Nephron (organoid): Measurements from ENCODE around the gene RGS5.
A peak's percentile ranks its signal among the peaks of the same experiment; 100 is the strongest.

Source experiments
- H3K27ac Mint-ChIP-seq, 3 experiments: 2 replicates each; pipeline ENCODE4 v1.8.0; 2020; ENCODE audit warnings: mixed read lengths in 3 of 3, mild to moderate bottlenecking in 2 of 3, moderate library complexity in 1 of 3
- H3K27me3 Mint-ChIP-seq: 2 replicates; pipeline ENCODE4 v1.8.0; 2021; ENCODE audit warnings: low read depth, mild to moderate bottlenecking, moderate library complexity, mixed read lengths
- H3K36me3 Mint-ChIP-seq: 2 replicates; pipeline ENCODE4 v1.8.0; 2020; ENCODE audit warnings: low read depth, mixed read lengths
- H3K4me1 Mint-ChIP-seq: 2 replicates; pipeline ENCODE4 v1.8.0; 2020; ENCODE audit warnings: mixed read lengths
- H3K4me3 Mint-ChIP-seq, 3 experiments: 2 replicates each; pipeline ENCODE4 v1.8.0; 2020; ENCODE audit warnings: mild to moderate bottlenecking in 3 of 3, mixed read lengths in 3 of 3, moderate library complexity in 2 of 3
- H3K9me3 Mint-ChIP-seq: 2 replicates; pipeline ENCODE4 v1.8.0; 2020; ENCODE audit warnings: mixed read lengths
- CTCF ChIP-seq, 3 experiments: fragments of 200-600 bp; sonication (generic); IDR thresholded peaks; one replicate each; pipeline ENCODE4 v1.5.0; 2021; ENCODE audit warnings: antibody characterized with exemption in 3 of 3; ENCODE audit not compliant: unreplicated experiment in 3 of 3

Gene RGS5

GRCh38 chr1:163174524-163175437 is 27.9 kb downstream of the RGS5 start:
- H3K36me3 Mint-ChIP-seq = no peaks in the 10 kb centered on the region
- H3K27ac Mint-ChIP-seq = peak overlapping the region in 1 of 3 experiments; percentile 65
- H3K27me3 Mint-ChIP-seq = no peaks in the 10 kb centered on the region
- no peaks in the 10 kb centered on the region for H3K9me3 Mint-ChIP-seq
- peaks cover 21% of the 10 kb centered on the region for H3K4me1 Mint-ChIP-seq
- no peak overlapping the region for H3K4me3 Mint-ChIP-seq
- TF ChIP-seq CTCF (IDR thresholded peaks at IDR 0.05; ENCODE audit: unreplicated experiment in 3 of 3) = peak; percentile 81 to 89 (median 88)

DNA sequence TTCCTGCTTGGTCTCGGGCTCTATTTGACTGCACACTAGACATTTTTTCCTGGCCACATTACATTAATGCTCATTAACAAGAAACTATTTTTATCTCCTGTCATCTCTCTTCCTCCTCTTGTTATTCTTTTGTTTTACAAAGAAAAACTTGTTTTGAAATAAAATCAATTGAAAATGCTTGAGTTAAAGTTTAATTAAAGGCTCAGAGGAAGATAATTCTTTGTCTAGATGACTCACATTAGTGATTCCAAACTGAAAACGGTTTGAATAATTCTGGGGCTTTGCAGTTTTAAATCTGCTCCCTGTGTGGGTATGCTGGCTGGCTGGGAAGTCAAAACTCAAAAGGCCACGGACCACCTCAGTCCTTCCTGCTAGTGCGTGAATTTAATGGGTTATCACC is 29.6 kb downstream of the RGS5 start:
- no peak overlapping the region for H3K4me3 Mint-ChIP-seq
- H3K9me3 Mint-ChIP-seq = no peaks in the 10 kb centered on the region
- H3K4me1 Mint-ChIP-seq = peaks cover 26% of the 10 kb centered on the region
- no peak for TF ChIP-seq CTCF (IDR thresholded peaks at IDR 0.05; ENCODE audit: unreplicated experiment in 3 of 3)
- H3K36me3 Mint-ChIP-seq = no peaks in the 10 kb centered on the region
- H3K27me3 Mint-ChIP-seq = no peaks in the 10 kb centered on the region
- H3K27ac Mint-ChIP-seq = peak overlapping the region; percentile 34 to 90 (median 84)

DNA sequence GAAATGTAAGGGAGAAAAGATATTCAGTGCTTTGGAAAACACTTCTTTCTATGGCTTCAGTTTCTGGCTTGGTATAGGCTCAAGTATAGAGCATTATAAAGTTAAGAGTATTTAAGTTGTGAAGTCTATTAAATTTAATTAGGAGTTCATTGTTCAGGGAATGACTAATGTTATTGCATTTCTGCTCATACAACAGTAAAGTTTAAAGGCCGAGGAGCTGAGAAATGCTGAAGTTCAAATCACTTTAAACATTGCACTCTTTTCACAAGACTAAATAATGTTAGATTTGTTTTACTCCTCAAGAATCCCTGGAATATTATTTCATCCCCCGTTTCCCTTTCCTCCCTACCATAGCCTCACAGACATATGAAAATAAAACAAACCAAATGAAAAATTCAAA is 30.1 kb downstream of the RGS5 start:
- TF ChIP-seq CTCF (IDR thresholded peaks at IDR 0.05; ENCODE audit: unreplicated experiment in 3 of 3) = no peak
- Mint-ChIP-seq H3K9me3 (no peaks in the 10 kb centered on the region), H3K4me1 (peaks cover 29% of the 10 kb centered on the region), H3K27ac (peak overlapping the region; percentile 34 to 90 (median 84)), H3K36me3 (no peaks in the 10 kb centered on the region), H3K4me3 (peak overlapping the region in 1 of 3 experiments; percentile 17), H3K27me3 (no peaks in the 10 kb centered on the region)

- no peaks in the 10 kb centered on the region for H3K36me3 Mint-ChIP-seq
- no peak for TF ChIP-seq CTCF (IDR thresholded peaks at IDR 0.05; ENCODE audit: unreplicated experiment in 3 of 3)
- H3K9me3 Mint-ChIP-seq = no peaks in the 10 kb centered on the region
- peak overlapping the region in 1 of 3 experiments; percentile 63 for H3K27ac Mint-ChIP-seq
- no peaks in the 10 kb centered on the region for H3K27me3 Mint-ChIP-seq
- no peak overlapping the region for H3K4me3 Mint-ChIP-seq
- H3K4me1 Mint-ChIP-seq = peaks cover 36% of the 10 kb centered on the region
Observed at GRCh38 chr1:163171826-163172225, 30.9 kb downstream of the RGS5 start.

DNA sequence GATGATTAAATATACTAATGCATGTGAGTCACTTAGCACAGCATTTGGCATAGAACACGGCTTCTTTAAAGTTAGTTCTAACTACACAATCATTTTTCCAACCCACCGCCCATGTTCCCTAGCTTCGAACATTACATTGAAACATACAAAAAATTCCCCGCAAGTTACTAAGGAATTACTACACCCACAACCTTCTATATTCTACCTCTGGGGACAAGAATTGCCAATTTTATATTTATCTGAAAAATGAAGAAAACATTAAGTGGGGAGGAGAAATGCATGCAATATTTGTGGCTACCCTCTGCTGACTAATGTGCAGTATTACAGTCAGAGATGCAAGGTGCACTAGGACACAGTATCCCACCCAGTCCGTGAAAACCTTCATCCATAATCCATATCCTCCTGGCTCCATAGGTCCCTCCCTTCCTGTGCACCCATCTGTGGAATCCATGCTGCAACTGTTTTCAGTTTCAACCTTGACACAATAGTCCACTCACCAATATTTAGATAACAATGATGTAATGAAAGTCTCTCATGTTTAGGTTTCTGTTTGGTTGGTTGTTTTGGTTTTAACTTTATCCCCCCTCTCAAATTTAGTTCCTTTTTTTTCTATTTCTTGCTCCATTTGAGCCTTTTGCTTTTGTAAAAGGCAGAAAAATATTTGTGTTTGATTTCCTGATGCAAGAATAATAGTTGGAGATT is 31.6 kb downstream of the RGS5 start:
- Mint-ChIP-seq H3K27me3 (no peaks in the 10 kb centered on the region), H3K4me1 (peaks cover 43% of the 10 kb centered on the region), H3K4me3 (no peak overlapping the region), H3K9me3 (no peaks in the 10 kb centered on the region), H3K36me3 (no peaks in the 10 kb centered on the region), H3K27ac (peak overlapping the region in 1 of 3 experiments; percentile 34)
- peak; percentile 48 to 52 (median 49) for TF ChIP-seq CTCF (IDR thresholded peaks at IDR 0.05; ENCODE audit: unreplicated experiment in 3 of 3)
